Fibroblast of lung (primary cell): ENCODE measurements around the gene NACA. TPM values are rescaled to one million over a fixed set of nuclear protein-coding genes. Genes with fewer than 3 reads are reported as not detected.
"Not testable (repeated sequence)": the region's sequence is repeated elsewhere in the genome, so short reads cannot be mapped to it uniquely, and the experiment has no call there.

Source experiments
- DNase-seq, 2 donors: peaks; one replicate each; pipeline versions ENCODE4 v3.0.0 to v3.0.0-alpha.2; 2010; ENCODE audit warnings: low read depth in 2 of 2
- H2AFZ ChIP-seq: 2 replicates; pipeline ENCODE4 v1.5.1; 2012; ENCODE audit warnings: low read length, control low read depth, inconsistent platforms
- H3K27ac ChIP-seq: 2 replicates; pipeline ENCODE4 v1.5.1; 2011; ENCODE audit warnings: low read length, control low read depth; ENCODE audit not compliant: insufficient read depth
- H3K27me3 ChIP-seq: 2 replicates; pipeline ENCODE4 v1.5.1; 2011; ENCODE audit warnings: mild to moderate bottlenecking, low read length; ENCODE audit not compliant: control insufficient read depth, insufficient read depth
- H3K36me3 ChIP-seq: 2 replicates; pipeline ENCODE4 v1.5.1; 2011; ENCODE audit warnings: low read length; ENCODE audit not compliant: control insufficient read depth, insufficient read depth
- H3K4me1 ChIP-seq: 2 replicates; pipeline ENCODE4 v1.5.1; 2011; ENCODE audit warnings: low read length; ENCODE audit not compliant: control insufficient read depth, insufficient read depth; ENCODE audit errors: extremely low read depth
- H3K4me2 ChIP-seq: 2 replicates; pipeline ENCODE4 v1.5.1; 2011; ENCODE audit warnings: low read length, control low read depth; ENCODE audit not compliant: insufficient read depth; ENCODE audit errors: extremely low read depth
- H3K4me3 ChIP-seq, 4 experiments: fragments of 200-600 bp in 1 of 4; sonication (generic) in 1 of 4; replicated peaks in 1 of 4; 2 replicates each; pipeline ENCODE4 v1.5.1; 2011 to 2016; ENCODE audit warnings: low read length in 4 of 4, low read depth in 3 of 4, mild to moderate bottlenecking in 3 of 4, control low read depth in 2 of 4, inconsistent platforms in 1 of 4, mixed read lengths in 1 of 4; ENCODE audit not compliant: insufficient read depth in 1 of 4; ENCODE audit errors: control extremely low read depth in 1 of 4
- H3K79me2 ChIP-seq: 2 replicates; pipeline ENCODE4 v1.5.1; 2012; ENCODE audit warnings: mild to moderate bottlenecking, low read length, inconsistent platforms; ENCODE audit not compliant: control insufficient read depth, insufficient read depth
- H3K9ac ChIP-seq: 2 replicates; pipeline ENCODE4 v1.5.1; 2011; ENCODE audit warnings: mild to moderate bottlenecking, low read length, control low read depth; ENCODE audit not compliant: insufficient read depth
- H3K9me3 ChIP-seq: 2 replicates; pipeline ENCODE4 v1.5.1; 2012; ENCODE audit warnings: low read depth, low read length; ENCODE audit not compliant: control insufficient read depth, insufficient read depth
- H4K20me1 ChIP-seq: 2 replicates; pipeline ENCODE4 v1.5.1; 2011; ENCODE audit warnings: low read length; ENCODE audit not compliant: control insufficient read depth, insufficient read depth; ENCODE audit errors: extremely low read depth
- CTCF ChIP-seq, 2 donors: IDR thresholded peaks in 1 of 2; conservative IDR thresholded peaks in 1 of 2; 1 replicate in 1 of 2; 2 replicates in 1 of 2; pipeline ENCODE4 v1.5.1; 2011 to 2012; ENCODE audit warnings: low read length in 2 of 2, control low read depth in 1 of 2, inconsistent platforms in 1 of 2, low read depth in 1 of 2, mild to moderate bottlenecking in 1 of 2
- EZH2 ChIP-seq: IDR thresholded peaks from 2 replicates; pipeline ENCODE4 v1.5.1; 2012; ENCODE audit warnings: low read length, control low read depth, mild to moderate bottlenecking; ENCODE audit errors: missing control alignments
- polyA plus RNA-seq, 2 donors: library from polyadenylated mRNA; depleted of rRNA in 1 of 2; stranded (reverse) in 1 of 2; unstranded in 1 of 2; fragments of >200 nt; gene quantifications; 2 replicates each; pipeline ENCODE4 v1.2.1, GENCODE V29; 2011 to 2012; ENCODE audit warnings: missing spikeins in 1 of 2
- total RNA-seq: library from RNA; depleted of rRNA; stranded (reverse); fragments of >200 nt; gene quantifications from 2 replicates; pipeline ENCODE4 v1.2.1, GENCODE V29; 2014

Gene NACA
- total and polyA plus RNA-seq, 2 donors (not counting 1 experiment from before 2014, with no cell fraction given) = 971 to 1,188 TPM

- Histone ChIP-seq H4K20me1 (no peaks in the 10 kb centered on the region), H3K9ac (no peak overlapping the region), H3K4me1 (peaks cover 2% of the 10 kb centered on the region), H3K27me3 (no peaks in the 10 kb centered on the region), H3K9me3 (no peaks in the 10 kb centered on the region), H3K27ac (no peak overlapping the region), H3K36me3 (no peaks in the 10 kb centered on the region), H2AFZ (no peak overlapping the region), H3K4me2 (no peak overlapping the region), H3K79me2 (peaks cover 1% of the 10 kb centered on the region), H3K4me3 (no peak overlapping the region)
- no peak for DNase-seq
- TF ChIP-seq CTCF (conservative IDR thresholded peaks at IDR 0.05 in 1 of 2, IDR thresholded peaks at IDR 0.05 in 1 of 2; ENCODE audit: low read depth in 1 of 2, low read length in 2 of 2) (no peak), EZH2 (no peak)
Measured at GRCh38 chr12:56749853-56750252, 24.8 kb upstream of the NACA start.

GRCh38 chr12:56749359-56749758, 24.3 kb upstream of the NACA start:
- Histone ChIP-seq H3K9me3 (no peaks in the 10 kb centered on the region), H3K4me2 (no peak overlapping the region)
- TF ChIP-seq CTCF (conservative IDR thresholded peaks at IDR 0.05 in 1 of 2, IDR thresholded peaks at IDR 0.05 in 1 of 2; ENCODE audit: low read depth in 1 of 2, low read length in 2 of 2) (no peak), EZH2 (no peak)

GRCh38 chr12:56728139-56728861, 3.2 kb upstream of the NACA start:
- Histone ChIP-seq H3K27me3 (no peaks in the 10 kb centered on the region), H3K9me3 (no peaks in the 10 kb centered on the region), H3K27ac (no peak overlapping the region), H3K79me2 (peaks cover 18% of the 10 kb centered on the region), H2AFZ (no peak overlapping the region), H3K4me3 (no peak overlapping the region), H3K4me1 (peaks cover 5% of the 10 kb centered on the region), H3K4me2 (no peak overlapping the region), H4K20me1 (no peaks in the 10 kb centered on the region), H3K36me3 (no peaks in the 10 kb centered on the region), H3K9ac (no peak overlapping the region)
- no peak for DNase-seq
- TF ChIP-seq CTCF (conservative IDR thresholded peaks at IDR 0.05 in 1 of 2, IDR thresholded peaks at IDR 0.05 in 1 of 2; ENCODE audit: low read depth in 1 of 2, low read length in 2 of 2) (no peak), EZH2 (no peak)

More at GRCh38 chr12:56749359-56749758, 24.3 kb upstream of the NACA start:
- no peak overlapping the region for H2AFZ ChIP-seq
- H3K27ac ChIP-seq = no peak overlapping the region
- H3K36me3 ChIP-seq = peaks cover 1% of the 10 kb centered on the region
- H4K20me1 ChIP-seq = no peaks in the 10 kb centered on the region
- no peak for DNase-seq
- H3K9ac ChIP-seq = no peak overlapping the region
- no peak overlapping the region for H3K4me3 ChIP-seq
- H3K79me2 ChIP-seq = peaks cover 1% of the 10 kb centered on the region
- no peaks in the 10 kb centered on the region for H3K27me3 ChIP-seq
- H3K4me1 ChIP-seq = peaks cover 2% of the 10 kb centered on the region

GRCh38 chr12:56726196-56726675, 1.1 kb upstream of the NACA start:
- not testable (repeated sequence) for H3K36me3 ChIP-seq, H3K4me2 ChIP-seq, H4K20me1 ChIP-seq, H3K9ac ChIP-seq, H3K27me3 ChIP-seq, H3K9me3 ChIP-seq, DNase-seq, H3K4me1 ChIP-seq
- peak overlapping the region; percentile 53 for H2AFZ ChIP-seq
- H3K79me2 ChIP-seq = peaks cover 39% of the 10 kb centered on the region
- H3K27ac ChIP-seq = peak overlapping the region; percentile 92
- peak overlapping the region in 1 of 4 experiments; percentile 93 for H3K4me3 ChIP-seq
